H9 (cell line): ENCODE measurements around the gene TPSAB1. TPM values are rescaled to one million over a fixed set of nuclear protein-coding genes. Genes with fewer than 3 reads are reported as not detected.

ENCODE experiments used
- DNase-seq: peaks from one replicate; pipeline ENCODE4 v3.0.0-alpha.2; 2017
- H2AFZ ChIP-seq: one replicate; pipeline ENCODE4 v1.6.1; 2013; ENCODE audit warnings: mild to moderate bottlenecking, low read length, control low read depth, moderate library complexity
- H2AK5ac ChIP-seq: 2 replicates; pipeline ENCODE4 v1.6.1; 2013; ENCODE audit warnings: low read length, control low read depth, mixed read lengths; ENCODE audit not compliant: insufficient read length
- H2BK120ac ChIP-seq: one replicate; pipeline ENCODE4 v1.6.1; 2013; ENCODE audit warnings: low read depth, mild to moderate bottlenecking, low read length, control low read depth, inconsistent platforms; ENCODE audit not compliant: poor library complexity, severe bottlenecking
- H2BK12ac ChIP-seq: 2 replicates; pipeline ENCODE4 v1.6.1; 2013; ENCODE audit warnings: low read length, control low read depth, mixed read lengths, low read depth; ENCODE audit not compliant: insufficient read length
- H2BK15ac ChIP-seq: 2 replicates; pipeline ENCODE4 v1.6.1; 2013; ENCODE audit warnings: low read depth, low read length, control low read depth
- H2BK20ac ChIP-seq: one replicate; pipeline ENCODE4 v1.6.1; 2013; ENCODE audit warnings: low read depth, mild to moderate bottlenecking, low read length, control low read depth, inconsistent platforms; ENCODE audit not compliant: poor library complexity, severe bottlenecking
- H2BK5ac ChIP-seq: 2 replicates; pipeline ENCODE4 v1.6.1; 2013; ENCODE audit warnings: low read length, control low read depth, mixed read lengths; ENCODE audit not compliant: insufficient read length
- H3K14ac ChIP-seq: 2 replicates; pipeline ENCODE4 v1.6.1; 2013; ENCODE audit warnings: low read length, control low read depth; ENCODE audit not compliant: insufficient read depth
- H3K18ac ChIP-seq: 2 replicates; pipeline ENCODE4 v1.6.1; 2013; ENCODE audit warnings: low read depth, mild to moderate bottlenecking, mixed read lengths, low read length, control low read depth; ENCODE audit not compliant: insufficient read length
- H3K23ac ChIP-seq: 2 replicates; pipeline ENCODE4 v1.6.1; 2013; ENCODE audit warnings: low read length, control low read depth, mixed read lengths, low read depth; ENCODE audit not compliant: insufficient read length
- H3K23me2 ChIP-seq: 2 replicates; pipeline ENCODE4 v1.6.1; 2013; ENCODE audit warnings: low read depth, mild to moderate bottlenecking, mixed read lengths, low read length, control low read depth; ENCODE audit not compliant: insufficient read length, poor library complexity, severe bottlenecking
- H3K27ac ChIP-seq: 2 replicates; pipeline ENCODE4 v1.5.1; 2013; ENCODE audit warnings: low read length, control low read depth, mixed read lengths, low read depth; ENCODE audit not compliant: insufficient read length
- H3K27me3 ChIP-seq: 2 replicates; pipeline ENCODE4 v1.6.1; 2013; ENCODE audit warnings: low read length, control low read depth, inconsistent platforms; ENCODE audit not compliant: insufficient read depth
- H3K4ac ChIP-seq: 2 replicates; pipeline ENCODE4 v1.6.1; 2013; ENCODE audit warnings: low read depth, mild to moderate bottlenecking, control low read depth, inconsistent platforms, low read length, moderate library complexity
- H3K4me1 ChIP-seq: 2 replicates; pipeline ENCODE4 v1.6.1; 2013; ENCODE audit warnings: low read length, control low read depth, inconsistent platforms; ENCODE audit not compliant: insufficient read depth
- H3K4me2 ChIP-seq: 2 replicates; pipeline ENCODE4 v1.6.1; 2013; ENCODE audit warnings: low read length, control low read depth, mixed read lengths; ENCODE audit not compliant: insufficient read length, insufficient read depth
- H3K56ac ChIP-seq: 2 replicates; pipeline ENCODE4 v1.6.1; 2013; ENCODE audit warnings: low read depth, mild to moderate bottlenecking, mixed read lengths, low read length, control low read depth; ENCODE audit not compliant: insufficient read length
- H3K79me1 ChIP-seq: 2 replicates; pipeline ENCODE4 v1.6.1; 2013; ENCODE audit warnings: low read depth, mild to moderate bottlenecking, moderate library complexity, low read length, control low read depth, inconsistent platforms; ENCODE audit not compliant: insufficient read depth, poor library complexity, severe bottlenecking
- H3K79me2 ChIP-seq: 2 replicates; pipeline ENCODE4 v1.6.1; 2013; ENCODE audit warnings: low read length, control low read depth, inconsistent platforms; ENCODE audit not compliant: insufficient read depth
- H3K9ac ChIP-seq: 2 replicates; pipeline ENCODE4 v1.6.1; 2013; ENCODE audit warnings: low read length, control low read depth, mixed read lengths; ENCODE audit not compliant: insufficient read length; ENCODE audit errors: extremely low read depth
- H3K9me3 ChIP-seq: one replicate; pipeline ENCODE4 v1.6.1; 2013; ENCODE audit warnings: low read depth, low read length, inconsistent platforms; ENCODE audit not compliant: control insufficient read depth
- H3T11ph ChIP-seq: one replicate; pipeline ENCODE4 v1.6.1; 2013; ENCODE audit warnings: mild to moderate bottlenecking, low read length, control low read depth, inconsistent platforms
- H4K20me1 ChIP-seq: one replicate; pipeline ENCODE4 v1.6.1; 2013; ENCODE audit not compliant: control insufficient read depth, insufficient read length, insufficient read depth
- H4K5ac ChIP-seq: 2 replicates; pipeline ENCODE4 v1.6.1; 2013; ENCODE audit warnings: low read depth, mild to moderate bottlenecking, mixed read lengths, low read length, control low read depth; ENCODE audit not compliant: insufficient read length
- H4K8ac ChIP-seq: replicated peaks from 2 replicates; pipeline ENCODE4 v1.6.1; 2013; ENCODE audit warnings: low read length, control low read depth, mixed read lengths, low read depth; ENCODE audit not compliant: insufficient read length
- H4K91ac ChIP-seq: 2 replicates; pipeline ENCODE4 v1.6.1; 2013; ENCODE audit warnings: low read depth, mild to moderate bottlenecking, moderate library complexity, mixed read lengths, low read length, control low read depth; ENCODE audit not compliant: insufficient read length
- H3K27ac Mint-ChIP-seq, 3 experiments: 2 replicates in 2 of 3; 3 replicates in 1 of 3; pipeline ENCODE4 v1.8.0; 2020 to 2021; ENCODE audit warnings: mixed read lengths in 3 of 3, mild to moderate bottlenecking in 1 of 3, moderate library complexity in 1 of 3
- H3K27me3 Mint-ChIP-seq: 2 replicates; pipeline ENCODE4 v1.8.0; 2021; ENCODE audit warnings: low read depth, mild to moderate bottlenecking, moderate library complexity, mixed read lengths
- H3K36me3 Mint-ChIP-seq, 3 experiments: 2 replicates in 2 of 3; 3 replicates in 1 of 3; pipeline ENCODE4 v1.8.0; 2020 to 2021; ENCODE audit warnings: low read depth in 3 of 3, mixed read lengths in 3 of 3; ENCODE audit not compliant: insufficient read depth in 1 of 3
- H3K4me1 Mint-ChIP-seq, 2 experiments: 2 replicates each; pipeline ENCODE4 v1.8.0; 2020; ENCODE audit warnings: mixed read lengths in 2 of 2
- H3K4me3 Mint-ChIP-seq, 2 experiments: 2 replicates in 1 of 2; 3 replicates in 1 of 2; pipeline ENCODE4 v1.8.0; 2020 to 2021; ENCODE audit warnings: mild to moderate bottlenecking in 2 of 2, mixed read lengths in 2 of 2, moderate library complexity in 1 of 2
- H3K9me3 Mint-ChIP-seq, 2 experiments: 2 replicates in 1 of 2; 3 replicates in 1 of 2; pipeline ENCODE4 v1.8.0; 2020; ENCODE audit warnings: mild to moderate bottlenecking in 2 of 2, mixed read lengths in 2 of 2, moderate library complexity in 1 of 2
- WGBS: extraction: QIAGEN DNeasy Blood & Tissue Kit; methylation state at CpG from one replicate; pipeline ENCODE4 v1.1.7; 2013; ENCODE audit warnings: missing lambda C conversion rate, low lambda C conversion rate, mixed read lengths; ENCODE audit not compliant: insufficient read length; ENCODE audit errors: extremely low coverage; 5-methylcytosine and 5-hydroxymethylcytosine counted together
- total RNA-seq: library from RNA; stranded (reverse); gene quantifications from 2 replicates; pipeline ENCODE4 v1.2.1, GENCODE V29; 2021
- TF ChIP-seq, protein P1 (sequence below): fragments of 200-600 bp; sonication (generic); conservative IDR thresholded peaks from 3 replicates; pipeline ENCODE4 v1.8.0; 2021; ENCODE audit warnings: antibody characterized with exemption, mild to moderate bottlenecking

Gene TPSAB1
- total RNA-seq, 1 experiment from 2014 or later, result not detected

DNA sequence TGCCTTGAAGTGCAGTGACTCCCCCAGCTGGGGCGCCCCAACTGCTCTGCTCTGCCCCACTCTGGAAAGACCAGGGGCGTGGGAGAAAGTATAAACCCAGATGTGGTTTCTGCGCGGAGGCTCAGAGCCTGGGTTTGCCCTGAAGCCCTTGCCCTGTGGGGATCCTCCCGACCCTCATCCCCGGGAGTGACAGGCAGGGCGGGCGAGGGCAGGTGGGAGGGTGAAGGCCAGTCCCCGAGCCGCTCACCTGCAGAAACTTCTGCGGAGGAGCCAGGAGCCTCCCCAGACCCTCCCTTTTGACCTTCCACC, 19.2 kb downstream of the TPSAB1 start:
- Histone ChIP-seq H3K18ac (no peak overlapping the region), H3K79me2 (no peaks in the 10 kb centered on the region), H3K23ac (no peak overlapping the region), H3K14ac (no peak overlapping the region), H2BK12ac (no peak overlapping the region), H4K20me1 (no peaks in the 10 kb centered on the region), H3K4me1 (no peaks in the 10 kb centered on the region), H3K4me2 (no peak overlapping the region), H2BK5ac (no peak overlapping the region), H2BK15ac (no peak overlapping the region), H3K4ac (no peak overlapping the region), H2AFZ (no peak overlapping the region), H2BK20ac (no peak overlapping the region), H3T11ph (no peak overlapping the region), H3K9me3 (no peaks in the 10 kb centered on the region), H4K5ac (no peak overlapping the region), H3K79me1 (no peaks in the 10 kb centered on the region), H3K27me3 (no peaks in the 10 kb centered on the region), H3K27ac (no peak overlapping the region), H3K23me2 (no peaks in the 10 kb centered on the region), H2AK5ac (no peak overlapping the region), H3K9ac (no peak overlapping the region), H2BK120ac (no peak overlapping the region), H3K56ac (no peak overlapping the region), H4K91ac (no peak overlapping the region), H4K8ac (no peak overlapping the region)
- Mint-ChIP-seq H3K36me3 (no peaks in the 10 kb centered on the region; a peak in 1 of 7 replicates), H3K9me3 (peaks cover 5 to 6% of the 10 kb centered on the region in 2 experiments), H3K4me3 (no peak overlapping the region), H3K4me1 (peaks cover 0 to 11% of the 10 kb centered on the region in 2 experiments; a peak in 3 of 4 replicates), H3K27me3 (peaks cover 35% of the 10 kb centered on the region), H3K27ac (no peak overlapping the region)
- WGBS, result no CpG with 5 or more reads among the region's 11 CpGs
- TF ChIP-seq, protein P1, sequence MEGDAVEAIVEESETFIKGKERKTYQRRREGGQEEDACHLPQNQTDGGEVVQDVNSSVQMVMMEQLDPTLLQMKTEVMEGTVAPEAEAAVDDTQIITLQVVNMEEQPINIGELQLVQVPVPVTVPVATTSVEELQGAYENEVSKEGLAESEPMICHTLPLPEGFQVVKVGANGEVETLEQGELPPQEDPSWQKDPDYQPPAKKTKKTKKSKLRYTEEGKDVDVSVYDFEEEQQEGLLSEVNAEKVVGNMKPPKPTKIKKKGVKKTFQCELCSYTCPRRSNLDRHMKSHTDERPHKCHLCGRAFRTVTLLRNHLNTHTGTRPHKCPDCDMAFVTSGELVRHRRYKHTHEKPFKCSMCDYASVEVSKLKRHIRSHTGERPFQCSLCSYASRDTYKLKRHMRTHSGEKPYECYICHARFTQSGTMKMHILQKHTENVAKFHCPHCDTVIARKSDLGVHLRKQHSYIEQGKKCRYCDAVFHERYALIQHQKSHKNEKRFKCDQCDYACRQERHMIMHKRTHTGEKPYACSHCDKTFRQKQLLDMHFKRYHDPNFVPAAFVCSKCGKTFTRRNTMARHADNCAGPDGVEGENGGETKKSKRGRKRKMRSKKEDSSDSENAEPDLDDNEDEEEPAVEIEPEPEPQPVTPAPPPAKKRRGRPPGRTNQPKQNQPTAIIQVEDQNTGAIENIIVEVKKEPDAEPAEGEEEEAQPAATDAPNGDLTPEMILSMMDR, result no peak
- no peak for DNase-seq
